OCI-LY7 (cell line): Measurements from ENCODE around the gene PDHA1.
A peak's percentile ranks its signal among the peaks of the same experiment; 100 is the strongest.

Source experiments
- EZH2phosphoT487 ChIP-seq: fragments of 200-600 bp; sonication (generic); IDR thresholded peaks from 2 replicates; pipeline ENCODE4 v1.6.1; 2018; ENCODE audit warnings: low read depth, borderline replicate concordance, mild to moderate bottlenecking, mixed run types, antibody characterized with exemption, low read length, moderate library complexity, mixed read lengths
- TF ChIP-seq, protein P1 (sequence below): fragments of 200-600 bp; sonication (generic); conservative IDR thresholded peaks from 2 replicates; pipeline ENCODE4 v1.5.1; 2014; ENCODE audit warnings: mild to moderate bottlenecking, antibody characterized with exemption, low read length, moderate library complexity, mixed read lengths

DNA sequence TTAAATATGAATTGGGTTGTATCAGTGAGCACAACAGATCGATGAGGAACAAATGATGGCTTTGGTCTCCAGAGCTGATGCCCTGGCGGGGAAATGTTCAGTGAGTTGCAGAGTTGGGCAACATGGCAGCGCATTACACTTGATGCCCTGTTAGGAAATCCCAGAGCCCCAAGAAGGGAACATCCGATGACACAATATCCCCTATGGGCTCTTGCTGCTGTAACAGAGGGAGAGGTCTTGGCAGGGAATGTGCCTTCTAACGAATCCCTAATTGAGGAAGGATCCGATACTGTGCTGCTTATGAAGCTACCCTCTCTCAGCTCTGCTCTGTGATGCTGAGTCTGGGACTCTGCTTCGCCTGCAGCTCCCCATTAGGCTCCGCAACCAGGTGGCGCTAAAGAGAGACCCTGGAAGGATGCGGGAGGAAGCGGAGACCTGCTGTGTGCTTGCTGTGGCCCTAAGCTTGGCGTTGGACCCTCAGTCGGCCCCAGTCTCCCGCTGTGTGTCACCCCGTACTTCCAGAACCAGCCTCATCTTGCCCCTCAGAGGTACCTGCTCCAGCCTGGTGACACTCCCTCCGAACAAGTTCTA, 38.9 kb downstream of the PDHA1 start:
- TF ChIP-seq, protein P1, sequence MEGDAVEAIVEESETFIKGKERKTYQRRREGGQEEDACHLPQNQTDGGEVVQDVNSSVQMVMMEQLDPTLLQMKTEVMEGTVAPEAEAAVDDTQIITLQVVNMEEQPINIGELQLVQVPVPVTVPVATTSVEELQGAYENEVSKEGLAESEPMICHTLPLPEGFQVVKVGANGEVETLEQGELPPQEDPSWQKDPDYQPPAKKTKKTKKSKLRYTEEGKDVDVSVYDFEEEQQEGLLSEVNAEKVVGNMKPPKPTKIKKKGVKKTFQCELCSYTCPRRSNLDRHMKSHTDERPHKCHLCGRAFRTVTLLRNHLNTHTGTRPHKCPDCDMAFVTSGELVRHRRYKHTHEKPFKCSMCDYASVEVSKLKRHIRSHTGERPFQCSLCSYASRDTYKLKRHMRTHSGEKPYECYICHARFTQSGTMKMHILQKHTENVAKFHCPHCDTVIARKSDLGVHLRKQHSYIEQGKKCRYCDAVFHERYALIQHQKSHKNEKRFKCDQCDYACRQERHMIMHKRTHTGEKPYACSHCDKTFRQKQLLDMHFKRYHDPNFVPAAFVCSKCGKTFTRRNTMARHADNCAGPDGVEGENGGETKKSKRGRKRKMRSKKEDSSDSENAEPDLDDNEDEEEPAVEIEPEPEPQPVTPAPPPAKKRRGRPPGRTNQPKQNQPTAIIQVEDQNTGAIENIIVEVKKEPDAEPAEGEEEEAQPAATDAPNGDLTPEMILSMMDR = peak; percentile 67
- TF ChIP-seq EZH2phosphoT487 = no peak
